GM21825 (cell line): ENCODE measurements around the gene SPINK7.
"Not testable (repeated sequence)": the region's sequence is repeated elsewhere in the genome, so short reads cannot be mapped to it uniquely, and the experiment has no call there.

Experiments
- ATAC-seq: cut with Tn5 transposase; IDR thresholded peaks from one replicate; pipeline ENCODE4 v1.9.1; 2021; ENCODE audit warnings: mild to moderate bottlenecking, moderate library complexity; ENCODE audit not compliant: unreplicated experiment

Gene SPINK7

DNA sequence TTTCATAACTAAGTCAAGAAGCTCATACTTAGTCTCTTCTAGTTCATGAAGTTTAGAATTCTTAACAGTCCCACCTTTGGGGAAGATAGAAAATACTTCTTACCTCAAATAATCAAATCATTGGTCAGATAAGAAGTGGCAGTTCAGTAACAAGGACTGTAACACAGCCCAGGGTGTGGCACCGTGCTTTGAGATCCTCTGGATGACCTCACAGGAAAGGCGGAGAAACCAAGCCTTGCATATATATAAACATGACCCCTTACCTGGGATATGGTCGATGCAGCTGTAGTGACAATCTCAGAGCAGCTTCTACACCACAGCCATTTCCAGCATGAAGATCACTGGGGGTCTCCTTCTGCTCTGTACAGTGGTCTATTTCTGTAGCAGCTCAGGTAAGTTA is at the start of gene SPINK7:
Gene SPINK7 (plus strand): TSS at position 271 of the 400 bp plus-strand sequence. CDS start 61 bp downstream, at position 332.
- no peak for ATAC-seq

DNA sequence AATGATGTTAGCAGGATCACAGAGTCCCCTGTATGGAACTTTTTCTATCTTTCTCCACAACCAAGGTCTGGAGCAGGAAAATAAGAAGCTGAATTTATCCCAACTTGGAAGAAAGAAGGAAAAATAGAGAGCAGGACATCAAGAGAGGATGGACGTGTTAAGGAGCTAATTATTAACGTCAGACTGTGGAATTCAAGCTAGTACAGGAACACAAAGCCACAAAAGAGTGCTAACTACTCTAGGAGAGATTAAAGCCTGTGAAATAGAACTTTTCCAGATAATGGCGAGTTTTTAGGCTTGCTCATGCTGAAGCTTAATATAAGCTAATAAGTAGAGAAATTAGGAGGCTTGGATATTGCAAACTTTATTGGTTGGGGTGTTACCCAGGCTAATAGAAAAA is 44.3 kb upstream of the SPINK7 start:
- no peak for ATAC-seq

DNA sequence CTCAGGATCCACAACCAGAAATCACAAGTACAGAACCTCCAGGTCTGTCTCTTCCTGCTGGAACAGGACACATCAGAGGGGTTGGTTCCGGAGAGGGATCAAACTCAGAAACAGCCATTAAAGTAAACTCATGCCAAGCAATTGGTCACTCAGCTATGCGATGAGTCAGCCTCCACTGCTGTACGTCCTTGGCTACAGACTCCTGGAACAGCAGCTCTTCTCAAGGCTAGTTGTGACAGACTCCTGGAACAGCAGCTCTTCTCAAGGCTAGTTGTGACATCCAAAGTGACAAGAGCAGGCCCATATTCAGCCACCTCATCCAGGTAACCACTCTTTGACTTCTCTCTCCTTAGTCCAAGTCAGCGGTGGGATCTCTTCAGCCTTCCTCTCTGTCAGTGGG is 43.7 kb upstream of the SPINK7 start, which contains the start of gene SPINK13:
Gene SPINK13 (plus strand): TSS at position 229 of the 400 bp plus-strand sequence. CDS start 1,279 bp downstream, outside the sequence.
- ATAC-seq: no peak

DNA sequence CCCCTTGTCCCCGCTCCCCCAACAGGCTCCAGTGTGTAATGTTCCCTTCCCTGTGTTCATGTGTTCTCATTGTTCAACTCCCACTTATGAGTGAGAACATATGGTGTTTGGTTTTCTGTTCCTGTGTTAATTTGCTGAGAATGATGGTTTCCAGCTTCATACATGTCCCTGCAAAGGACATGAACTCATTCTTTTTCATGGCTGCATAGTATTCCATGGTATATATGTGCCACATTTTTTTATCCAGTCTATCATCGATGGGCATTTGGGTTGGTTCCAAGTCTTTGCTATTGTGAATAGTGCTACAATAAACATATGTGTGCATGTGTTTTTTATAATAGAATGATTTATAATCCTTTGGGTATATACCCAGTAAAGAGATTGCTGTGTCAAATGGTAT is 37.1 kb upstream of the SPINK7 start:
- ATAC-seq: not testable (repeated sequence)

DNA sequence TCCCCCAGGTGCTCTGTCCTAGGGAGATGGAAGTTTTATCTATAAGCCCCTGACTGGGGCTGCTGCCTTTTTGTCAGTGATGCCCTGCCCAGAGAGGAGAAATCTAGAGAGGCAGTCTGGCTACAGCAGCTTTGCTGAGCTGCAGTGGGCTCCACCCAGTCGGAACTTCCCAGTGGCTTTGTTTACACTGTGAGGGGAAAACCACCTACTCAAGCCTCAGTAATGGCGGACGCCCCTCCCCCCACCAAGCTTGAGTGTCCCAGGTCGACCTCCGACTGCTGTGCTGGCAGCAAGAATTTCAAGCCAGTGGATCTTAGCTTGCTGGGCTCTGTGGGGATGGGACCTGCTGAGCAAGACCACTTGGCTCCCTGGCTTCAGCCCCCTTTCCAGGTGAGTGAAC is 31.3 kb upstream of the SPINK7 start:
- ATAC-seq: not testable (repeated sequence)

DNA sequence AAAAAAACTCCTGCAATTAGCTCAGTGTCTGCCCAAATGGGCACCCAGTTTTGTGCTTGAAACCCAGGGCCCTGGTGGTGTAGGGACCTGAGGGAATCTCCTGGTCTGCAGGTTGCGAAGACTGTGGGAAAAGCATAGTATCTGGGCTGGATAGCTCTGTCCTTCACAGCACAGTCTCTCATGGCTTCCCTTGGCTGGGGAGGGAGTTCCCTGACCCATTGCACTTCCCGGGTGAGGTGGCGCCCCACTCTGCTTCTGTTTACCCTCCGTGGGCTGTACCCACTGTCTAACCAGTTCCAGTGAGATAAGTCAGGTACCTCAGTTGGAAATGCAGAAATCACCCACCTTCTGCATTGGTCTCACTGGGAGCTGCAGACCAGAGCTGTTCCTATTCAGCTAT is 30.9 kb upstream of the SPINK7 start:
- not testable (repeated sequence) for ATAC-seq

DNA sequence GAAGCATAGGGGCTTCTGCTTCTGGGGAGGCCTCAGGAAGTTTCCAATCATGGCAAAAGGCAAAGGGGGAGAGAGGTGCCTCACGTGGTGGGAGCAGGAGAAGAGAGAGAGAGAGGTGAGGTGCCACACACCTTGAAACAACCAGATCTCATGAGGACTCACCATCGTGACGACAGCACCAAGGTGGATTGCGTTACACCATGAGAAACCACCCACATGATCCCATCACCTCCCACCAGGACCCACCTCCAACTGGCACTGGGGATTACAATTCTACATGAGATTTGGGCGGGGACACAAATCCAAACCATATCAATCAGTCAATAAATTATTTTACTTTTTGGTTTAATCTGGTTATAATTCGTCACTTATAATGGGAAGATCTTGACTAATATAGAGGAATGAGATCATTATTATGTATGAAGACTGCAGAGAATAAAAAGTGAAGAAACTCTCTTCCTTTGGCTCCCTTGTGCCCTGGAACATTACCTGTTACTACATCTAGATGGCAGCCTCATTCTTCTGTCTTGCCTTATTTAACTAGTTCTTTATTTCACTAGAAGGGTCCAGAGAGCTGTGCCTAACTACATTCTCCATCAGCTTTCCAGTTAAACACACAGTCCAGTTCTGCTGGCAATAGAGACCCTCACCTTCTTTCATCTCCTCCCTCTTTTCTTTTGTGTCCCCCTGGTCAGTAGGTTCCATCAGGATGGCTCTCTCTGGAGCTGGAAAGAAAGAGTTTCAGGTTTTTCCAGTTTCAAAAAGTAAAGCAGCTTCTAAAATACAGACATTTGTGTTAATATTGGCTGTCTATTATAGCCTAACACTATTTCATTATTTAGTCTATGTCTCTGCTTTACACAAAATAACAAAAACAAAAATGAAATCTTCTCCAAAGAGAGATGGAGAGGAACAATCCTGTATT is 21.7 kb upstream of the SPINK7 start:
- ATAC-seq: no peak

DNA sequence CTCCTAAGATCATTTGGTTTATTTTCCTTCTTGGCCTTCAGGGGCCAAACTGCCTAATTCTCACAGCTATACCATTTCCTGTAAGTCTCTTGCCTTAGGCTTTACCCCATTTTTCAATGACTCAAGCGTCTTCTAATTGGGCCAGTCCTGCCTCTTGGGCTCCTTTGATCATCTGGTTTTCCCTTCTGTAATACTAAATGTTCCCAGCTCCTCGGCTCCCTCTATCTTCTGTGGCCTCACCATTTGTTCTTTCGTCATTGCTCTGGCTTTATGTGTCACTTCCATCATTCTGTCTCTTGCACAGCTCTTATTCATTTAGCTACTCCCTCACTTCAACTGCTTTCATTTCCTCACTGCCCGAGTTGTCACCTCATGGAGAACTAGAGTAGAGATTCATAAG is 14.5 kb upstream of the SPINK7 start:
- no peak for ATAC-seq

DNA sequence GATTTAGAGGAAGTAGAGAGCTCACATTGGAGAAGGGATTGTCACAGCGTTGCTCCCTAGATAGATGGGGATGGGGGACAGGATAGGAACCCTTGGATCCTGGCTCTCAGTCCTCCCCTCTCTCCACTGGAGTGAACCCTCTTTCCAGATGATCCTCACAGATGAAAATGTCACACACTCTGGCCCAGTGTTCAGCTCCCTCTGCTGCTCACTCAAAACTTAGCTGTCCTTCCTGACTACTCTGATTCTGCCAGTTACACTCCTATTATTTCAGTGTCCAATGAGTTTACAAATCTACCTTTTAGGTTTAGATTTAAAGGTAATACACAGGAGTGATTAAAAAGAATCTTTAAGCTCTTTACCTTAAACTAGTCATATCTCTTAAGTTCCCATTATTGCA is 5.8 kb upstream of the SPINK7 start:
- no peak for ATAC-seq

DNA sequence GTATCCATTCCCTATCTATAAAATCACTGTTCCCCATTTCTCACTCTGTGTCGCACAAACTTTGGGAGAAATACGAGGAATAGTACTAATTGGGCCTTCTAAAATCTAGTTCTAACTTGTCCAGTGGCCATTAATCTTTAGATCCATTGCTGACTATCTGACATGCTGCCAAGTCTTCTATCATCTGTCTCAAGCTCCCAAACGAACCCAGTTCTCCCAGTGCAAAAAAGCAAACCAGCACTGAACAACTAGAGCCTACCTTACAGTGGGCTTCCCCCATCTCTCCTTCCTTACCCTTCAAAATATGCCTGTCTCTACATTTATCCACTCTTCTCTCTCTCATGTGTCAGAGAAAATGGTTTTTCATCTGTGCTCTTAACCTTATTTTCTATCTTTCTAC is 3.2 kb upstream of the SPINK7 start:
- ATAC-seq: no peak

DNA sequence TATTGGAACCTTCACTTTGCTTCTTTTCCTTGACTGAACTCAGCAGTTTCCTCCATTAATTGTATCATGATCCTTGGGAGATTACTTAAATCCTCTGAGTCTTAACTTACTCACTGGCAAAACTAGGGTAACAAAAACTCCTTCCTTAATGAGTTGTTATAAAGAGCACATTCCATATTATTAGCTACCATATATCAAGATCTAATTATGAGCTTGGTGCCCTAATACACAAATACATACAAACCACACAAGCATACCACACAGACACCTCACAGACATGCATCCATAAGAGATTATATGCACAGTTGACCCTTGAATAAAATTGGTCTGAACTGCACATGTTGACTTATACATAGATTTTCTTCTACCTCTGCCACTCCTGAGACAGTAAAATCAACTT is 2.5 kb upstream of the SPINK7 start:
- no peak for ATAC-seq

DNA sequence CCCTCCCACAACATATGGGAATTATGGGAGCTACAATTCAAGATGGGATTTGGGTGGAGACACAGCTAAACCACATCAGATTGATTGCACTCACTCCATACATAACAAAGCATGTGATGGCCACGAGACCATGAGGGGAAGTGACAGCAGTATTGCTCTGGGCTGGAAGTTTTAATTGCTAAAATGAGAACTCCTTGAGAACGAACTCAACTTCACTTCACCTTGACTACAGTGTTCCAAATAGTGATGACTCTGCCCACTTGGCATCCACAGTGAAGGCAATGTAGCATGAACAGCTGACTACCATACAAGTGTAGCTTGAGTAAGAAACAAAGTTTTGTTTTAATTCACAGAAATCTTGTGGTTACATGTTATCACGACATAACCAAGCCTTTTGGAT is 739 bp upstream of the SPINK7 start:
- ATAC-seq: no peak

DNA sequence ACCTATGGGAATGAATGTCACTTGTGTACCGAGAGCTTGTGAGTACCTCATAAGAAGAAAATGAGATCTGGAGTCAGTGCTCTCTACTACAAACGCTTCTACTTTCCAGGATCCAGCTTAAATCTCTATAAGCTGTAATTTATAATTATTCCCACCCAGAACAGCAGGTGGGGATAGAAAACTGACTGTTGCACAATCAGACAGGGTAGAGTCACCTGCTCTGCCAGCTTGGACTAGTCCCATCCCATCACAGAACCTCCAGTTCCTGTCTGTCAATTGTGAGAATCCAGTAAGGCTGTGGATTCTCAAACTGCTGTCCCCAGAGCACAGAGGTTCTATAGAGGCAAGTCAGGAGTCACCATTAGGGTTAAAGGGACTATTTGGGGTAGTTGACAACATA is 2.0 kb downstream of the SPINK7 start:
- ATAC-seq: no peak

DNA sequence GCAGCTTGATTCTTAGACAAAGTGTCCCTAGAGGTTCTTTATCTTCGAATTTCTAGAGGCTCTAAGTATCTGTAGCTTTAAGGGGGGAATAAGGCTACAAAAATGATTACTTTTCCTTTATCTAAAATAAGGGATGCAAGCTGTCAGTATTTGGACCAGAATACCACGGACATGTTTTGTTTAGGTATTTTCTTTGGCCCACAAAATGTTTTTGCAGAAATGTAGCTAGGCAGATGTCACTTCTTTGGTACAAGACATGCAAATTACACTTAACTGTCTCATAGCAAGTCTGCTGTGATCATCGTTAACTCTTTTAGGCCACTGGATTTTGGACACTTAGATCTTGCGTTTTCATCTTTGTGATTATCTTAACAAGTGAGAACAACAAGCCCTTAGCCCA is 2.5 kb downstream of the SPINK7 start:
- ATAC-seq: no peak

DNA sequence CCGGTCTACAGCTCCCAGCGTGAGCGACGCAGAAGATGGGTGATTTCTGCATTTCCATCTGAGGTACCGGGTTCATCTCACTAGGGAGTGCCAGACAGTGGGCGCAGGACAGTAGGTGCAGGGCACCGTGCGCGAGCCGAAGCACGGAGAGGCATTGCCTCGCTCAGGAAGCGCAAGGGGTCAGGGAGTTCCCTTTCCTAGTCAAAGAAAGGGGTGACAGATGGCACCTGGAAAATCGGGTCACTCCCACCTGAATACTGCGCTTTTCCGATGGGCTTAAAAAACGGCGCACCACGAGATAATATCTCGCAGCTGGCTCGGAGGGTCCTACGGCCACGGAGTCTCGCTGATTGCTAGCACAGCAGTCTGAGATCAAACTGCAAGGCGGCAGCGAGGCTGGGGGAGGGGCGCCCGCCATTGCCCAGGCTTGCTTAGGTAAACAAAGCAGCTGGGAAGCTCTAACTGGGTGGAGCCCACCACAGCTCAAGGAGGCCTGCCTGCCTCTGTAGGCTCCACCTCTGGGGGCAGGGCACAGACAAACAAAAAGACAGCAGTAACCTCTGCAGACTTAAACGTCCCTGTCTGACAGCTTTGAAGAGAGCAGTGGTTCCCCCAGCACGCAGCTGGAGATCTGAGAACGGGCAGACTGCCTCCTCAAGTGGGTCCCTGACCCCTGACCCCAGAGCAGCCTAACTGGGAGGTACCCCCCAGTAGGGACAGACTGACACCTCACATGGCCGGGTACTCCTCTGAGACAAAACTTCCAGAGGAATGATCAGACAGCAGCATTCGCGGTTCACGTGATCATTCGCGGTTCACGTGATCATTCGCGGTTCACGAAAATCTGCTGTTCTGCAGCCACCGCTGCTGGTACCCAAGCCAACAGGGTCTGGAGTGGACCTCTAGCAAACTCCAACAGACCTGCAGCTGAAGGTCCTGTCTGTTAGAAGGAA is 8.1 kb downstream of the SPINK7 start:
- not testable (repeated sequence) for ATAC-seq

DNA sequence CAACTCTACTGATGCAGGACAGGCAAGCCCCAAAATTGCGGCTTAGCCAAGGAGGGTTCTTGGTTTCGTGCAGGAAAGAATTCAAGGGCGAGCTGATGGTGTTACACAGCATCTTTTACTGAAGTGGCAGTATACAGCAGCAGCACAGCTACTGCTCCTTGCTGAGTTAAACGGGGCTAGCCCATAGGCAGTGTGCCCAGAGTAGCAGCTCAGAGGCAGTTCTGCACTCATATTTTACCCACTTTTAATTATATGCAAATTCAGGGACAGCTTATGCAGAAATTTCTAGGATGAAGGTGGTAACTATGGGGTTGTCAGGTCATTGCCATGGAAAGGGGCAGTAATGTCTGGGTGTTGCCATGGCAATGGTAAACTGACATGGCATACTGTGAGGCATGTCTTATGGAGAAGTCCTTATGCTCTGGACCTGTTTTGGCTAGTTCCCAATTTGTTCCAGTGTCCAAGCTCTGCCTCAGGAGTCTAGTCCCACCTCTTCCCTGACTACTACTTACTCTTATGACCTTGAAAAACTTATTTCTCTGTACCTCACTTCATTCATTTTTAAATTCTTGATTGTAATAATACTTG is 21.1 kb downstream of the SPINK7 start:
- ATAC-seq: no peak

DNA sequence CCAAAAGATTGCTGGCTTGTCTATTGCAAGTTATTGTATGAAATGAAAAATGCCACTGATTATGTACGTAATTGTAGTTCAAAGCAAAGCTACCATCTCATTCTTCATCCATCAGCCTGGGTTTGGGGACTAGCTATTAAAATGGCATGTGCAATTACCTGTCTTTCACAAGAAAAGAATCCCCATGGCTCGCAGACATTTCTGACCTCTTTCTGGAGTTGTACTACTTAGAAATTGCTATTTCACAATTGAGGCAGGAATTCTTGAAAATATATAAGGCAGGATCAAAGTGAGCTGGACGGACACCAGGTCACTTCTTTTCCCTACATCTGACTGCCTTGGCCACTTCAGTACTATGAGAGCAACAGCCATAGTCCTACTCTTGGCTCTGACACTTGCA is 23.0 kb downstream of the SPINK7 start, which contains the start of gene SPINK9:
Gene SPINK9 (plus strand): TSS at position 301 of the 400 bp plus-strand sequence. CDS start 55 bp downstream, at position 356.
- no peak for ATAC-seq

DNA sequence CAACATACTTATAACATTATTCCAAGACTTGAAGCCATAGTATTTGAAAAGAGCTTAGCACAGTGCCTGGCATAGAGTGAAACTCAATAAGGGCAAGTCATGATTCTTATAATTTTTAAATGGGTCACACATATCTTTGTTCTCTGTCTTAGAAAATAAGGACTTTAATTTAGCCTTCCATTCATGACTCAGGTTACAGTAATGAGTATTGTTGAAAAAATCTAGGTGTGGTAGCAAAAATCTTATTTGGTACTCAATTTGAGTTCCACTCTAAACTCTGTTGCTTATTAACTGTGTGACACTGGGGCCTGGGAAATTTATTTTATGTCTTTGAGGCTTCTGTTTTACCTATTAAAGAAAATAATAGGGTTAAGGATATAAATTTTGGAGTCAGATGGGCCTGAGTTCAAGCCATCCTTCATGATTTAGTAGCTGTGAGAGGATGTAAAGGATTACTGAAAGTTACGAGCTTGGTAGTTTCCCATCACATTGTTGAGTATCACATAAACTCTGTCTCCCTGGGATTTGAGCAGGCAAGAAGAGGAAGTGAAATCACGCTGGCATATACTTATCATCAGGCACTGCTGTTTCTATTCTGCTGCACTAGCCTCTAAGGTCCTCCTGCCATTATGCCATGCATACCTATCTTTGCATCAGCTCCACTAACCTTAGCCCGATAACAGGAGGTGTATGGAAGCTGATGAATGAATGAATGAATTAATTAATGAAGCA is 24.6 kb downstream of the SPINK7 start:
- ATAC-seq: peak; percentile 80

DNA sequence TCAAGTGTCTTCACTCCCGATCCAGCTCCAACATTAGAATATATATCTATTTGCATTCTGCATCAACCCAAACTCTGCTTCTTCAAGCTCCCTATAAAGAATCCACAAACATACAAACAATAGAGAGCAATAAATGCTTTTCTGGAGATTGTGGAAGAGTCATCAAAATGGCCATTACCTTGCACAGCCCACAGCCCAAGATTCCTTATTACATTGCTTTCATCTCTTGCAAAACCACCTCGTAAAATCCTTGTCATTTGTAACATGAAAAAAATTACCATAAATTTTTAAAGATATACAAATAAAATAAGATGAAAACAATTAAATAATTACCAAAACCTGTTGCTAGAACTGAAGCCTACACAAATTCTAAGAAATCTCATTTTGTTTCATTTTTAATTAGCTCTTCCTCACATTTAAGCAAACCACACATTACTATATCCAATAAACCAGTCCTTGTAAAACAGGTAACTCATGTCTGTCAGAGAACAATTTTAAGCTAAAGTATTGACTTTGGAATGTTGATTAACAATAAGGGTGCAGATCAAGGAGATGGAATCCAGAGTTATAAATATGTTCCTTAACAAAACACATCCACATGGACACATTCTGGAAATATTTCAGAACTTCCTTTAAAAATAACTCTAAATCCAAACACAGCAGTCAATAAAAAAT is 30.3 kb downstream of the SPINK7 start:
- no peak for ATAC-seq

DNA sequence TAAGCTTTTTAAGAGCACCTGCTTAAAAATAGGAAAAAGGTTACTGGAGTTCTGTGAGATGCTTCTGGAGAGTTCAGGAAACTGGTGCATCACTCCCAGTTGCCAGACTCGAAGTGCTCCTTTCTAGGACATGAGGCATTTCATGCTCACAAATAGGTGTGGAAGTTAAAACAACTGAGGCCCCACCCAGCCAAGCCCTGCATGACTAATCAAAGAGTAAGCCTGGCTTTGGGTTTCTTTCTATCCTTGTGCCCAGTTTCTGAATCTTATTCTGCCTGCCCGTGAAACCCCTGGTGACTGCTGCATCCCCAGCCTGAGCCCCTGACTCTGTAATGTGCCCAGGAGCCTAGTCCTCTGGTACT is 30.8 kb downstream of the SPINK7 start:
- ATAC-seq: no peak
